Endothelial cell of umbilical vein (primary cell): ENCODE results near the gene CACNG4. TPM values are rescaled to one million over a fixed set of nuclear protein-coding genes. Genes with fewer than 3 reads are reported as not detected.

ENCODE experiments used
- BruUV-seq: library from RNA; stranded (reverse); fragments of 400-500 nt; replicated peaks from 2 replicates; lab custom pipeline; 2021; lab: Mats Ljungman, UMichigan
- CTCF ChIA-PET: fragments of 300-600, 350-600 bp; sonication (Branson Sonifier 250); formaldehyde crosslinking; loops from one replicate; lab custom pipeline; 2021; ENCODE audit warnings: antibody characterized with exemption, inconsistent platforms; lab: Charles Lee
- POLR2A ChIA-PET: fragments of 300-600, 350-600 bp; sonication (Branson Sonifier 250); formaldehyde crosslinking; loops from one replicate; lab custom pipeline; 2021; ENCODE audit warnings: antibody characterized with exemption, inconsistent platforms; lab: Charles Lee
- DNase-seq: peaks from one replicate; pipeline ENCODE4 v3.0.0-alpha.2; 2011; ENCODE audit warnings: low read depth, low spot score
- FAIRE-seq: peaks from 2 replicates; lab custom pipeline; 2011; peaks lifted over from hg19 to GRCh38; lab: Jason Lieb, UNC
- H2AFZ ChIP-seq: 2 replicates; pipeline ENCODE4 v1.6.0; 2012; ENCODE audit warnings: low read depth, low read length, control low read depth, inconsistent platforms
- H3K27ac ChIP-seq: 2 replicates; pipeline ENCODE4 v1.5.1; 2011; ENCODE audit warnings: low read depth, mild to moderate bottlenecking, control low read depth, low read length, moderate library complexity; ENCODE audit not compliant: insufficient read depth
- H3K27me3 ChIP-seq, 2 experiments: 2 replicates each; pipeline versions ENCODE4 v1.6.0 to v1.6.1; 2011; ENCODE audit warnings: low read length in 2 of 2, mixed read lengths in 1 of 2; ENCODE audit not compliant: control insufficient read depth in 2 of 2, insufficient read depth in 2 of 2
- H3K36me3 ChIP-seq, 2 experiments: 2 replicates in 1 of 2; 3 replicates in 1 of 2; pipeline ENCODE4 v1.5.1; 2011; ENCODE audit warnings: low read length in 2 of 2, mild to moderate bottlenecking in 1 of 2, moderate library complexity in 1 of 2; ENCODE audit not compliant: control insufficient read depth in 2 of 2, insufficient read depth in 2 of 2; ENCODE audit errors: extremely low read depth in 1 of 2
- H3K4me1 ChIP-seq: 3 replicates; pipeline ENCODE4 v1.5.1; 2011; ENCODE audit warnings: mild to moderate bottlenecking, low read length; ENCODE audit not compliant: control insufficient read depth, insufficient read depth; ENCODE audit errors: extremely low read depth
- H3K4me2 ChIP-seq: 2 replicates; pipeline ENCODE4 v1.6.1; 2011; ENCODE audit warnings: low read length, control low read depth, mixed read lengths; ENCODE audit not compliant: insufficient read depth
- H3K4me3 ChIP-seq, 3 experiments: fragments of 200-600 bp in 1 of 3; sonication (generic), shearing (Covaris generic) in 1 of 3; replicated peaks in 1 of 3; 2 replicates each; pipeline ENCODE4 v1.5.1; 2011 to 2016; ENCODE audit warnings: control low read depth in 3 of 3, low read length in 3 of 3, mild to moderate bottlenecking in 2 of 3, inconsistent platforms in 1 of 3, low read depth in 1 of 3, moderate library complexity in 1 of 3; ENCODE audit not compliant: insufficient read depth in 1 of 3
- H3K79me2 ChIP-seq: 2 replicates; pipeline ENCODE4 v1.6.0; 2012; ENCODE audit warnings: low read length, inconsistent platforms; ENCODE audit not compliant: control insufficient read depth, insufficient read depth
- H3K9ac ChIP-seq: replicated peaks from 2 replicates; pipeline ENCODE3; 2011; ENCODE audit warnings: low read length, control low read depth; ENCODE audit not compliant: insufficient read depth; ENCODE audit errors: extremely low read depth
- H3K9me1 ChIP-seq: replicated peaks from 3 replicates; pipeline ENCODE4 v1.6.0; 2011; ENCODE audit warnings: mild to moderate bottlenecking, low read length; ENCODE audit not compliant: control insufficient read depth, insufficient read depth; ENCODE audit errors: extremely low read depth
- H3K9me3 ChIP-seq: replicated peaks from 2 replicates; pipeline ENCODE4 v1.5.1; 2012; ENCODE audit warnings: low read length, inconsistent platforms; ENCODE audit not compliant: control insufficient read depth, insufficient read depth
- H4K20me1 ChIP-seq: replicated peaks from 2 replicates; pipeline ENCODE3; 2011; ENCODE audit warnings: mild to moderate bottlenecking, low read length; ENCODE audit not compliant: control insufficient read depth, insufficient read depth; ENCODE audit errors: extremely low read depth
- EZH2 ChIP-seq: IDR thresholded peaks from 2 replicates; pipeline ENCODE4 v1.6.1; 2012; ENCODE audit warnings: borderline replicate concordance, low read depth, mild to moderate bottlenecking, moderate library complexity, low read length, inconsistent platforms; ENCODE audit not compliant: severe bottlenecking
- FOS ChIP-seq: IDR thresholded peaks from 2 replicates; pipeline ENCODE4 v1.6.1; 2011; ENCODE audit warnings: mild to moderate bottlenecking, low read length, moderate library complexity, borderline replicate concordance; ENCODE audit not compliant: insufficient read depth
- GATA2 ChIP-seq: IDR thresholded peaks from 2 replicates; pipeline ENCODE4 v1.7.0; 2011; ENCODE audit warnings: low read depth, mild to moderate bottlenecking, moderate library complexity, mixed read lengths, low read length; ENCODE audit not compliant: insufficient read length, insufficient read depth
- JUN ChIP-seq: IDR thresholded peaks from 2 replicates; pipeline ENCODE4 v1.6.1; 2011; ENCODE audit warnings: borderline replicate concordance, low read depth; ENCODE audit not compliant: insufficient read length, insufficient read depth
- MAX ChIP-seq: IDR thresholded peaks from 2 replicates; pipeline ENCODE4 v1.6.1; 2011; ENCODE audit not compliant: insufficient read depth, insufficient read length
- MYC ChIP-seq: IDR thresholded peaks from one replicate; pipeline ENCODE4 v1.6.1; 2011; ENCODE audit warnings: mild to moderate bottlenecking, low read depth, low read length
- POLR2A ChIP-seq: IDR thresholded peaks from 2 replicates; pipeline ENCODE4 v1.6.1; 2012; ENCODE audit warnings: low read depth, mild to moderate bottlenecking, control low read depth, low read length
- POLR2AphosphoS5 ChIP-seq: IDR thresholded peaks from 2 replicates; pipeline ENCODE4 v1.6.1; 2012; ENCODE audit warnings: low read depth, mild to moderate bottlenecking, control low read depth, low read length, moderate library complexity; ENCODE audit not compliant: insufficient read depth
- dilution Hi-C: fragments of 300-500 bp; cut with MboI; formaldehyde crosslinking; loops from one replicate; pipeline ENCODE4 v1.15.0; 2019; ENCODE audit warnings: low sequenced_read_pairs; ENCODE audit not compliant: extremely low pct_ligation_motif_present
- intact Hi-C: fragments of 100-400 bp; cut with micrococcal nuclease; formaldehyde crosslinking; loops from one replicate; pipeline ENCODE4 v1.10.0; 2022
- polyA plus RNA-seq, 4 experiments: library from polyadenylated mRNA; depleted of rRNA in 3 of 4; stranded (reverse) in 3 of 4; unstranded in 1 of 4; fragments of >200 nt; gene quantifications; 2 replicates each; pipeline versions ENCODE4 v1.2.1 to v1.2.3, GENCODE V29; 2011 to 2012; ENCODE audit warnings: missing spikeins in 1 of 4
- total RNA-seq: library from RNA; stranded (reverse); gene quantifications from 2 replicates; pipeline ENCODE4 v1.2.3, GENCODE V29; 2021
- TF ChIP-seq, protein P1 (sequence below), 2 donors: IDR thresholded peaks; 1 replicate in 1 of 2; 2 replicates in 1 of 2; pipeline ENCODE4 v1.5.1; 2011; ENCODE audit warnings: low read length in 2 of 2, mild to moderate bottlenecking in 2 of 2, moderate library complexity in 2 of 2, control low read depth in 1 of 2, inconsistent platforms in 1 of 2, low read depth in 1 of 2; ENCODE audit not compliant: insufficient read depth in 1 of 2; ENCODE audit errors: extremely low read depth in 1 of 2

Gene CACNG4
- total and polyA plus RNA-seq, 2 donors (not counting 3 experiments of a cell fraction or from before 2014, with no cell fraction given): not detected

DNA sequence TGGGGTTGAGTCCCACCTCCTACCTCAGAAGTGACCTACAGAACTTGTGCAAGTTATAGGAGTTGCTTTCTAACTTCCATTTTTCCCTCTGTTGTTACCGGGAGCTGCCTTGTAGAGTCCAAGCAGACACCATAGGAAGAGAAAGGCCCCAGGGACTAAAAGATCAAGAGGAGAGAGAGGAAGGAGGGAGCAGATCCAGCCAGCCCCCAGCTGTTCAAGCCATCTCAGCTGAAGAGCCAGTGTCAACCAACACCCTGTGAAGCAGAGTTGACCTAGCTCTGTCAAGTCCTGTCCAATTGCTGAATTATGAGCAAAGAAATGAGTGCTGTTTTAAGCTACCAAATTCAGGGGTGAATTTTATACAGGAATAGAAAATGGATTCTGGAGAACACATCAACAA is 34.9 kb upstream of the CACNG4 start:
- no TSS peak for BruUV-seq
- H3K27ac ChIP-seq: no peak overlapping the region
- POLR2A ChIA-PET: no interaction called here

More for the DNA sequence above, 34.9 kb upstream of the CACNG4 start:
- Histone ChIP-seq H3K36me3 (no peaks in the 10 kb centered on the region), H4K20me1 (no peaks in the 10 kb centered on the region), H3K4me2 (no peak overlapping the region), H3K27me3 (peaks cover 3 to 9% of the 10 kb centered on the region in 2 experiments), H3K4me3 (no peak overlapping the region), H2AFZ (no peak overlapping the region), H3K9ac (no peak overlapping the region), H3K9me1 (no peaks in the 10 kb centered on the region), H3K4me1 (no peaks in the 10 kb centered on the region), H3K79me2 (no peaks in the 10 kb centered on the region), H3K9me3 (no peaks in the 10 kb centered on the region)
- intact Hi-C loops: no loop called here
- TF ChIP-seq, protein P1, sequence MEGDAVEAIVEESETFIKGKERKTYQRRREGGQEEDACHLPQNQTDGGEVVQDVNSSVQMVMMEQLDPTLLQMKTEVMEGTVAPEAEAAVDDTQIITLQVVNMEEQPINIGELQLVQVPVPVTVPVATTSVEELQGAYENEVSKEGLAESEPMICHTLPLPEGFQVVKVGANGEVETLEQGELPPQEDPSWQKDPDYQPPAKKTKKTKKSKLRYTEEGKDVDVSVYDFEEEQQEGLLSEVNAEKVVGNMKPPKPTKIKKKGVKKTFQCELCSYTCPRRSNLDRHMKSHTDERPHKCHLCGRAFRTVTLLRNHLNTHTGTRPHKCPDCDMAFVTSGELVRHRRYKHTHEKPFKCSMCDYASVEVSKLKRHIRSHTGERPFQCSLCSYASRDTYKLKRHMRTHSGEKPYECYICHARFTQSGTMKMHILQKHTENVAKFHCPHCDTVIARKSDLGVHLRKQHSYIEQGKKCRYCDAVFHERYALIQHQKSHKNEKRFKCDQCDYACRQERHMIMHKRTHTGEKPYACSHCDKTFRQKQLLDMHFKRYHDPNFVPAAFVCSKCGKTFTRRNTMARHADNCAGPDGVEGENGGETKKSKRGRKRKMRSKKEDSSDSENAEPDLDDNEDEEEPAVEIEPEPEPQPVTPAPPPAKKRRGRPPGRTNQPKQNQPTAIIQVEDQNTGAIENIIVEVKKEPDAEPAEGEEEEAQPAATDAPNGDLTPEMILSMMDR (IDR thresholded peaks at IDR 0.05; ENCODE audit: extremely low read depth in 1 of 2, insufficient read depth in 1 of 2, low read depth in 1 of 2, low read length in 2 of 2): no peak
- no peak for TF ChIP-seq JUN
- TF ChIP-seq POLR2A: no peak
- no peak for TF ChIP-seq EZH2
- TF ChIP-seq GATA2: no peak
- TF ChIP-seq POLR2AphosphoS5: no peak
- no peak for TF ChIP-seq MYC
- no peak for TF ChIP-seq FOS
- no peak for TF ChIP-seq MAX
- DNase-seq (no peak), FAIRE-seq (no peak)
- dilution Hi-C loops: no loop called here
- CTCF ChIA-PET: interaction anchor here (1.0 kb wide), 1 partner anchor 9 kb away, joined by 4 read pairs; no protein-coding TSS in a partner anchor
